ENCODE measurements around the gene LCN12. TPM values are rescaled to one million over a fixed set of nuclear protein-coding genes. Genes with fewer than 3 reads are reported as not detected.
A peak's percentile ranks its signal among the peaks of the same experiment; 100 is the strongest.

LCN12 gene
- total RNA-seq, 1 experiment from 2014 or later, result 2.1 TPM

DNA sequence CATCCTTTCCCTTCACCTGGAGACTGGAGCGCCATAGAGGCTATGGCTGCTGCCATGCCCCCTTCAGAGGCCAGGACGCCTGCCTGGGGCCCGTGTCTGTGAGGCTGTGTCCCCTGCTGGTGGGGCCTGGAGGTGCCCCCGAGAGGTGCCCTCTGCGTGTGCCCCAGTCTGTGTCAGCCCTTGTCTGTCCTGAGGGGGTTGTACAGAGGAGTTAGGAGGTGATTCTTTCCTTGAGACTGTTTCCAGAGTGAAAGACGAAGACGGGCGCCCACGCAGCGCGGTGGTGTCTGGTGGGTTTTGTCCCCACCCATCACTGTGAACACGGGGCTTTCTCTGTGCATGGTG lies 41.2 kb upstream of the LCN12 start:
- no peak overlapping the region for H3K4ac ChIP-seq (ENCODE audit: low read depth, low read length)
- no peaks in the 10 kb centered on the region for H3K4me1 ChIP-seq (ENCODE audit: insufficient read depth, low read length)
- no peak overlapping the region for H2BK5ac ChIP-seq (ENCODE audit: insufficient read length, low read length)
- no peak overlapping the region for H4K91ac ChIP-seq (ENCODE audit: insufficient read length, low read depth, low read length)
- peak; percentile 28 for DNase-seq
- no peak overlapping the region for H3K9ac ChIP-seq (ENCODE audit: extremely low read depth, insufficient read length, low read length)
- H3K4me2 ChIP-seq (ENCODE audit: insufficient read depth, insufficient read length, low read length), result no peak overlapping the region
- no peaks in the 10 kb centered on the region for H4K20me1 ChIP-seq (ENCODE audit: control insufficient read depth, insufficient read depth, insufficient read length)
- H2AK5ac ChIP-seq (ENCODE audit: insufficient read length, low read length), result no peak overlapping the region
- no peak overlapping the region for H3T11ph ChIP-seq (ENCODE audit: low read length)
- WGBS (ENCODE audit: extremely low coverage, insufficient read length, low lambda C conversion rate), result no CpG with 5 or more reads among the region's 12 CpGs
- no peak overlapping the region for H3K23ac ChIP-seq (ENCODE audit: insufficient read length, low read depth, low read length)
- TF ChIP-seq, protein P1, sequence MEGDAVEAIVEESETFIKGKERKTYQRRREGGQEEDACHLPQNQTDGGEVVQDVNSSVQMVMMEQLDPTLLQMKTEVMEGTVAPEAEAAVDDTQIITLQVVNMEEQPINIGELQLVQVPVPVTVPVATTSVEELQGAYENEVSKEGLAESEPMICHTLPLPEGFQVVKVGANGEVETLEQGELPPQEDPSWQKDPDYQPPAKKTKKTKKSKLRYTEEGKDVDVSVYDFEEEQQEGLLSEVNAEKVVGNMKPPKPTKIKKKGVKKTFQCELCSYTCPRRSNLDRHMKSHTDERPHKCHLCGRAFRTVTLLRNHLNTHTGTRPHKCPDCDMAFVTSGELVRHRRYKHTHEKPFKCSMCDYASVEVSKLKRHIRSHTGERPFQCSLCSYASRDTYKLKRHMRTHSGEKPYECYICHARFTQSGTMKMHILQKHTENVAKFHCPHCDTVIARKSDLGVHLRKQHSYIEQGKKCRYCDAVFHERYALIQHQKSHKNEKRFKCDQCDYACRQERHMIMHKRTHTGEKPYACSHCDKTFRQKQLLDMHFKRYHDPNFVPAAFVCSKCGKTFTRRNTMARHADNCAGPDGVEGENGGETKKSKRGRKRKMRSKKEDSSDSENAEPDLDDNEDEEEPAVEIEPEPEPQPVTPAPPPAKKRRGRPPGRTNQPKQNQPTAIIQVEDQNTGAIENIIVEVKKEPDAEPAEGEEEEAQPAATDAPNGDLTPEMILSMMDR (conservative IDR thresholded peaks at IDR 0.05), result no peak; the same call in 2 of the 3 replicates
- no peak overlapping the region for H3K4me3 Mint-ChIP-seq
- H3K14ac ChIP-seq (ENCODE audit: insufficient read depth, low read length), result no peak overlapping the region
- no peak overlapping the region for H3K18ac ChIP-seq (ENCODE audit: insufficient read length, low read depth, low read length)
- H2BK12ac ChIP-seq (ENCODE audit: insufficient read length, low read depth, low read length), result no peak overlapping the region
- no peaks in the 10 kb centered on the region for H3K9me3 ChIP-seq (ENCODE audit: control insufficient read depth, low read depth, low read length)
- no peak overlapping the region for H3K27ac ChIP-seq (ENCODE audit: insufficient read length, low read depth, low read length)
- H3K4me1 Mint-ChIP-seq, result no peaks in the 10 kb centered on the region
- H4K5ac ChIP-seq (ENCODE audit: insufficient read length, low read depth, low read length), result no peak overlapping the region
- H3K23me2 ChIP-seq (ENCODE audit: insufficient read length, low read depth, low read length, poor library complexity, severe bottlenecking), result no peaks in the 10 kb centered on the region
- no peaks in the 10 kb centered on the region for H3K27me3 Mint-ChIP-seq (ENCODE audit: low read depth)
- H2AFZ ChIP-seq (ENCODE audit: low read length), result no peak overlapping the region
- no peak overlapping the region for H2BK120ac ChIP-seq (ENCODE audit: low read depth, low read length, poor library complexity, severe bottlenecking)
- H3K56ac ChIP-seq (ENCODE audit: insufficient read length, low read depth, low read length), result no peak overlapping the region
- H3K79me1 ChIP-seq (ENCODE audit: insufficient read depth, low read depth, low read length, poor library complexity, severe bottlenecking), result peaks cover 3% of the 10 kb centered on the region
- H2BK20ac ChIP-seq (ENCODE audit: low read depth, low read length, poor library complexity, severe bottlenecking), result no peak overlapping the region
- no peaks in the 10 kb centered on the region for H3K27me3 ChIP-seq (ENCODE audit: insufficient read depth, low read length)
- no peaks in the 10 kb centered on the region for H3K9me3 Mint-ChIP-seq
- H4K8ac ChIP-seq (replicated peaks; ENCODE audit: insufficient read length, low read depth, low read length), result no peak overlapping the region
- no peaks in the 10 kb centered on the region for H3K79me2 ChIP-seq (ENCODE audit: insufficient read depth, low read length)
- H3K27ac Mint-ChIP-seq, result no peak overlapping the region; a peak in 1 of 7 replicates
- H3K36me3 Mint-ChIP-seq (ENCODE audit: insufficient read depth in 1 of 3, low read depth in 3 of 3), result peaks cover 14 to 69% (median 54%) of the 10 kb centered on the region in 3 experiments; a peak in 6 of 7 replicates
- H2BK15ac ChIP-seq (ENCODE audit: low read depth, low read length), result no peak overlapping the region
